NCI-H345 treated with DMSO at 0.1 percent for 48 hours (cell line): Measurements from ENCODE around the gene ZNF571.

Experiments used
- DNase-seq: peaks from one replicate; lab custom pipeline; 2025; ENCODE audit not compliant: unreplicated experiment; lab: John Stamatoyannopoulos, UW

Gene ZNF571

DNA sequence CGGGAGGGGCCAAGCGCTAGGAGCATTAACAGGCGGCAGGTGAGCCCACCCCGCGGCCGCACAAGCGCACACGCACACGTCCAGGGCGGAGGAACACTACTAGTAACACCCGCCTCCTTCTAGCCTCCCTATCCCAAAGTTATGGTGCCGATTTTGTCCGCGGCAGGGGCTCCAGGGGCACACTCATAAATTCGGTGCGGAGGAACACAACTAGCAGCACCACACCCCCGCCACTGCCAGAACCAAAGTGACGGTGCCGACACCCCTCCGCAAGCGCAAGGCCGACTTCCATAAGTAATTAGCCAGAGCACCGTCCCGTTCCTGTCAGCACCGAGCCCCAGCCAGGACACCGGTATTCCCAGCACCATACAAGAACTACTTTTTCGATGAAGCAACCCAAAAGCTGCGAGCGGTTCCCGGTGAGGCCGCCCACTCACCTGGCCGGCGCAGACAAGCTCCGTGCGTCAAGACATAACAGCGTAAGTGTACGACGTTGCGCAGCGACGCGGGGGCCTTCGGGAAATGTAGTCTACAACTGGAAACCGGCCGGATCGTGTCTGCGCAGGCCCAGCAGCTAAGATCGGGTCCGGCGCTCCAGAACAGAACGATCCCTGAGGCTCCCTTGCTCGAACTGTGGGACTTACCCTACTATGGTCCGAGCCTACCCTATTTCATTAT, at the start of gene ZNF571, which contains the start of gene ZNF540:
Gene ZNF571 (minus strand): TSS at position 489 of the 678 bp plus-strand sequence. CDS start 8,116 bp downstream, outside the sequence.
Gene ZNF540 (plus strand): TSS at position 573 of the 678 bp plus-strand sequence. CDS start 3,572 bp downstream, outside the sequence.
- DNase-seq = peak; percentile 100

DNA sequence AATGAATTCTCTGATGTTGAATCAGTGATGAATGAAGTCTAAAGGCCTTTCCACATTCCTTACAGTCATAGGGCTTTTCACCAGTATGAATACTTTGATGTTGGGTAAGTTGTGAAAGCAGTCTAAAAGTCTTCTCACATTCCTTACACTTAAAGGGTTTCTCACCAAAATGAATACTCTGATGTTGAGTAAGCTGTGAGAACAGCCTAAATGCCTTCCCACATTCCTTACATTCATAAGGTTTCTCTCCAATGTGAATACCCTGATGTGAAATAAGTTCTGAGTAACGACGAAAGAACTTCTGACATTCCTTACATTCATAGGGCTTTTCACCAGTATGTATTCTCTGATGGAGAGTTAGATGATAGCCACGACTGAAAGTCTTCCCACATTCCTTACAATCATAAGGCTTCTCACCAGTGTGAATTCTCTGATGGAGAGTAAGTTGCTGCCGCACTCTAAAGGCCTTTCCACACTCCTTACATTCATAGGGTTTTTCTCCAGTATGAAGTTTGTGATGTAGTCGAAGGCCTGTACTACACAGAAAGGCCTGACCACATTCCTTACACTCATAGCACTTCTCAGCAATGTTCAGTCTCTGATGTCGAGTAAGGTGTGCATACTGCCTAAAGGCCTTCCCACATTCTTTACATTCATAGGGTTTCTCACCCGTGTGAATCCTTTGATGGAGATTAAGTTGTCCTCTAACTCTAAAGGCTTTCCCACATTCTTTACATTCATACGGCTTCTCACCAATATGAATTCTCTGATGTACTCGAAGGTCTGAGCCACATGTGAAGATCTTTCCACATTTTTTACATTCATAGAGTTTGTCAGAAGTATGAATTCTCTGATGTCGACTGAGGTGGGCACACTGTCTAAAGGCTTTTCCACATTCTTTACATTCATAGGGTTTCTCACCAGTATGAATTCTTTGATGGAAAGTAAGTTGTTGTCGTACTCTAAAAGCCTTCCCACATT, 40.8 kb upstream of the ZNF571 start:
- no peak for DNase-seq

DNA sequence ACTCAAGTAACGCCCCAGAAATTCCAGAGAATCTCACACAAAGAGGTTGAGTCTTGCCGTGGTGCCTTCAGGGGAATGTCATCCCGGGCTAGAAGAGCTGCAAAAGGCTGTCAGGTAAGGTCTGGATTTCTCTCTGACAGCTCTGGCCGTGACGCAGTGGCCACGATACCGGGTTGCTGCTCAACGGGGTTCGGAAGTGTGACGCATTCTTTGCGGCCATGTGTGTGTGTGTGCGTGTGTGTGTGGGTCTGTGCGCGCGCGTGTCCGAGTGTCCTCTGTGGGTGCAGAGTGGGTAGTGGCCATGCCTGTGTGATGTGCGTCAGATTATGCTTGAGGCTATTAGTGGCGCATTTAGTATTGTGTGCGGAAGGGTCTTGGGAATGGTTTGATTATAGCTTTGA, 390 bp upstream of the ZNF571 start:
- no peak for DNase-seq

DNA sequence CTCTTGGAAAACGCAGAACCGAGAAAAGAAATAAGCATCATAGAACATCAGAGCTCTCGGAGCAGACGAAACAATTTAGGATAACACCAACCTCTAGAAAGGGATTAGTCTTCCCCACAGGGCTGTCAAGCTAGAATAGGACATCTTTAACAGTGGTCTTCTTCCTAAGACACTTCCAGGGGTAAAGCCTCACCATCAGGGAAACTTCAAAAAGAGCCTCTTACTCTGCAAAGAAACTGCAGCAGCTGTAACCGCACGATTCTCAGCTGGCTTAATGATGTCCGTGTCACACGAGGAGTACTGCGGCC, 642 bp downstream of the ZNF571 start:
- DNase-seq = no peak

DNA sequence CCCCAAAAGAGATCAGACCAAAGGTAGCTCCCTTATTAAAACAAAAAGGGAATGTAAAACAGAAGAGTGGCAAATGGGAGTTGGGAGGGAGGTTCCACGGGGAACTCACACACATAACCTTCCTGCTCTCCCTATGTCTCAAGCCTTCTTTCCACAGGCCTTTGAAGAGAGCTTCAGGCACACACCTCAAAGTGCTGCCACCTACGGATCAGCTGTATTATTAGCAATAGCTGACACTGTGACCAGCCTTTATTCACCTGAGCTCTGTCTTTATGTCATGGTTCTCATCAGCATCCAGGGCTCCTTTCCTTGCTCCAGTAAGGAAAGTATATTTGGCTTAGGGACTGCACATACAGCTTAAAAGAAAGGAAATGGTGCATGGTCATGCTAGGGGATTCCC, 11.3 kb downstream of the ZNF571 start:
- no peak for DNase-seq

DNA sequence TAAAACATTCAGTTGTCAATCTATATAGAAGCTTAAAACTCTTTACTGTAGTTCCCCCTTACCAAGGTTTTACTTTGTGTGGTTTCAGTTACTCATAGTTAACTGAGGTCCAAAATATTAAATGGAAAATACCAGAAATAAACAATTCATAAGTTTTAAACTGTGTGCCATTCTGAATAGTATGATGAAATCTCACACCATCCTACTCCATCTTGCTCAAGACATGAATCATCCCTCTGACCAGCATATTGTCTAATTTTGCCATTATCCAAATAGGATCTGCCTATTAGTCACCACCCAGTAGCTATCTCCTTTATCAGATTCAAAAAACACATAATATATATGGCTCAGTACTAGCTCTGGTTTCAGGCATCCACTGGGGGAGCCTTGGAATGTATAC, 22.4 kb downstream of the ZNF571 start:
- no peak for DNase-seq

DNA sequence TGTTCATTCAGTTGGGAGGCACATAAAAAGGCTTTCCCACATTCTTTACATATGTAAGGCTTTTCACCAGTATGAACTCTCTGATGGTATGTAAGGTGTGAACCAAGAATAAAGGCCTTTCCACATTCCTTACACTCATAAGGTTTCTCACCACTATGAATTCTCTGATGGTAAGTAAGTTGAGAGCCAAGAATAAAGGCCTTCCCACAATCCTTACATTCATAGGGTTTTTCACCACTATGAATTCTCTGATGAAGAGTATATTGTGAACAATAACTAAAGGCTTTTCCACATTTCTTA, 29.3 kb downstream of the ZNF571 start:
- DNase-seq = no peak

DNA sequence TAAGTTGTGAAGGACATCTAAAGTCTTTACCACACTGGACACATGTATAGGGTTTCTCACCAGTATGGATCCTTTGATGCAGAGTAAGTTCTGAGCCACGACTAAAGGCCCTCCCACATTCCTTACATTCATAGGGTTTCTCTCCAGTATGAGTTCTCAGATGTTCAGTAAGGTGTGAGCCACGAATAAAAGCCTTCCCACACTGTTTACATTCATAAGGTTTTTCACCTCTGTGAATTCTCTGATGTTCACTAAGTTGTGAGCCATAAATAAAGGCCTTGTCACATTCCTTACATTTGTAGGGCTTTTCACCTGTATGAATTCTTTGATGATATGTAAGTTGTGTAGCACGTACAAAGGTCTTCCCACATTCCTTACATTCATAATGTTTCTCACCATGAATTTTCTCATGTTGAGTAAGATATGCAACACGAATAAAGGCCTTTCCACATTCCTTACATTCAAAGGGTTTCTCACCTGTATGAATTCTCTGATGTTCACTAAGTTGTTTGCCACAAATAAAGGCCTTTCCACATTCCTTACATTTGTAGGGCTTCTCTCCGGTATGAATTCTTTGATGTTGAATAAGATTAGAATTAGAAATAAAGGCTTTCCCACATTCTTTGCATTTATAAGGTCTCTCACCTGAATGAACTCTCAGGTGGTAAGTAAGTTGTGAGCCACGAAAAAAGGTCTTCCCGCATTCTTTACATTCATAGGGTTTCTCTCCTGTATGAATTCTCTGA, 29.8 kb downstream of the ZNF571 start:
- no peak for DNase-seq

DNA sequence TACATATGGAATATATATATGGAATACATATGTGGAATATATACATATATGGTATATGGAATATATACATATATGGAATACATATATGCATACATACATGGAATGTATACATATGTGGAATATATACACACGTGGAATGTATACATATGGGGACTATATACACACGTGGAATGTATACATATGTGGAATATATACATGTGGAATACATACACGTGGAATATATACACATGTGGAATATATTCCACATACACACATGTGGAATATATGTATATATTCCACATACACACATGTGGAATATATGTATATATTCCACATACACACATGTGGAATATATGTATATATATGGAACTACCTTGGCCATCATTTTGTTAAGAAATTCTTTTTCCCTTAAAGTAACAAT, 31.1 kb downstream of the ZNF571 start:
- DNase-seq = no peak

DNA sequence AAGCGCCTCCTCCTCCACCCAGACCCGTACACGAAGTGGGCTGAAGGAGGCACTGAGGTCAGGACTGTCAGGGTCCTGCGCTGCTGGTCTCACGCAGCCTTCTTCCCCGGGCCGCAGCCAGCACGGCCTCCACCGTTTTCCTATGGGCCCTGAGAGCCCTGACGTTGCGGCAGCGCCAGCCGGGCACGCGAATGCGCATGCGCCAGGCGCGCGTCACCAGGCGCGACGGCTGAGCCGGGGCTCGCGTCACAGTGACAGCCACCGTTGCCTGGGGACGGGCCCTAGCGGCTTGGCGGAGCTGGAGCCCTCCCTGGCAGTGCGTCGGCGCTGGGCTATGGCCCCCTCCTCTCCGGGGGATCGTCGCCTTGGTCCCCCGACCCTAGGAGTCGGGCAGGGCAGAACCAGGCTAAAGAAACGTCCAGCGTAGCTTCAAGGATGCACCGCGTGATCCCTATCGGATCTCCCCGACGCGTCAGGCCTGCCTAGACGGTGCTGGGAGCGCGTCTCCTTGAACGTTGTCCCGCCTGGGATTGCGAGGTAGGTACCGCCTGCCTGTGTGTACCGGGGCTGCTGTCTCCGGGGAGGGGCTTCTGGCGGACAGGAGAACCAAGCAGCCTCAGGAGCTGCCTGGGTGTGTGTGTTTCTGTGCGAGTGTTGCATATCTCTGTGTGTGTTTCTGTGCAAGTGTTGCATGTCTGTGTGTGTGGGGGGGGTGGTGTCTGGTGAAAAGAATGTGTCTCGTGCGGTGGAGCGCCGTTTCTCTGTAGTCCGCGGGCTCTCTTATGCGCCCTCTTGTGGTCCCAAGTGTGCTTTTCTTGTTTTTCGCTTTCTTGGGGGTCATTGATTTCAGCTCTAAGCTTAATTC, 43.2 kb downstream of the ZNF571 start:
- DNase-seq = no peak

DNA sequence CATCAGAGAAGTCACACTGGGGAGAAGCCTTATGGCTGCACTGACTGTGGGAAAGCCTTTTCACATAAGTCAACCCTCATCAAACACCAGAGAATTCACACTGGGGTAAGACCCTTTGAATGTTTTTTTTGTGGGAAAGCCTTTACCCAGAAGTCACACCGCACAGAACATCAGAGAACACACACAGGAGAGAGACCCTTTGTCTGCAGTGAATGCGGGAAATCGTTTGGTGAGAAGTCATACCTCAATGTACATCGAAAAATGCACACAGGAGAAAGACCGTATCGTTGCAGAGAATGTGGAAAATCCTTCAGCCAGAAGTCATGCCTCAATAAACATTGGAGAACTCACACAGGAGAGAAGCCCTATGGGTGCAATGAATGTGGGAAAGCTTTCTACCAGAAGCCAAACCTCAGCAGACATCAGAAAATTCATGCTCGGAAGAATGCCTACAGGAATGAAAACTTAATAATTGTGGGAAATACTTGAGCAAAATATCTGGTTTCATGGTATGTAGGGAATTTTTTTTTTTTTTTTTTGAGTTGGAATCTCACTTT, 57.1 kb downstream of the ZNF571 start:
- no peak for DNase-seq

DNA sequence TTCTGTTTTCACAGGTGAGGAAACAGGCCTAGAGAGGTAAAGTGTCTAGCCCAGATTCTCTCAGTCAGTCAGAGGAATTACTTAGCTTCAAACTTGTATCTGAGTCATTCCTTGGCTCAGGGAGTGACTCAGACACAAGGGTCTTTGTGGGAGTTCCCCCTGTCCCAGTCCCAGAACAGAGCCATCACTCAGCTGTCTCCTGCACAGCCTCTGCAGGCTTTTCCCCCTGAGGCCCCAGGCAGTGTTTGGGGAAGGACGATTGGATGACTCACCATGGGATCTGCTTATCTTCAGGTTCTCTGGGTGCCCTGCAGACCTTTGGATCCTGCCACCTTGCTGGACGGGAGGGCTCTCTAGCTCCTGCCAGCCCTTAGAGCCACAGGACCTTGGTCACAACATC, 74.7 kb downstream of the ZNF571 start:
- no peak for DNase-seq
